Karpas-422 (cell line): Measurements from ENCODE around the gene PDE4A. TPM values are rescaled to one million over a fixed set of nuclear protein-coding genes. Genes with fewer than 3 reads are reported as not detected.

Source experiments
- DNase-seq: peaks from one replicate; pipeline ENCODE4 v3.0.0-alpha.2; 2015
- H2AFZ ChIP-seq: fragments of 200-600 bp; sonication (generic); 2 replicates; pipeline ENCODE4 v1.6.1; 2014; ENCODE audit warnings: antibody characterized with exemption, low read length, mixed read lengths
- H3K27ac ChIP-seq: fragments of 200-600 bp; sonication (generic); 2 replicates; pipeline ENCODE4 v1.5.1; 2014; ENCODE audit warnings: mild to moderate bottlenecking, low read length, moderate library complexity
- H3K27me3 ChIP-seq: fragments of 200-600 bp; sonication (generic); 2 replicates; pipeline ENCODE4 v1.6.1; 2014; ENCODE audit warnings: low read length, mixed read lengths
- H3K36me3 ChIP-seq: fragments of 200-600 bp; sonication (generic); 2 replicates; pipeline ENCODE4 v1.6.1; 2014; ENCODE audit warnings: low read length, mixed read lengths; ENCODE audit not compliant: insufficient read depth
- H3K4me1 ChIP-seq: fragments of 200-600 bp; sonication (generic); 2 replicates; pipeline ENCODE4 v1.6.1; 2014; ENCODE audit warnings: mild to moderate bottlenecking, low read length, mixed read lengths
- H3K4me2 ChIP-seq: fragments of 200-600 bp; sonication (generic); 2 replicates; pipeline ENCODE4 v1.6.1; 2014; ENCODE audit warnings: low read length, low read depth, mild to moderate bottlenecking; ENCODE audit not compliant: poor library complexity, severe bottlenecking
- H3K4me3 ChIP-seq: fragments of 200-600 bp; sonication (generic); 2 replicates; pipeline ENCODE4 v1.5.1; 2014; ENCODE audit warnings: mild to moderate bottlenecking, antibody characterized with exemption, low read length, mixed read lengths
- H3K79me2 ChIP-seq: fragments of 200-600 bp; sonication (generic); 2 replicates; pipeline ENCODE4 v1.6.1; 2014; ENCODE audit warnings: mild to moderate bottlenecking, low read length, mixed read lengths
- H3K9ac ChIP-seq: fragments of 200-600 bp; sonication (generic); 2 replicates; pipeline ENCODE4 v1.6.0; 2014; ENCODE audit warnings: low read length
- H3K9me2 ChIP-seq: fragments of 200-600 bp; sonication (generic), shearing (Covaris generic); replicated peaks from 2 replicates; pipeline ENCODE4 v1.6.0; 2014; ENCODE audit warnings: mild to moderate bottlenecking, low read length, moderate library complexity; ENCODE audit not compliant: insufficient read depth
- H3K9me3 ChIP-seq: fragments of 300-700, 200-600 bp; sonication (generic); 2 replicates; pipeline ENCODE4 v1.6.1; 2014; ENCODE audit warnings: low read length, mixed read lengths
- H4K20me1 ChIP-seq: fragments of 200-600 bp; sonication (generic); 2 replicates; pipeline ENCODE4 v1.6.1; 2014; ENCODE audit warnings: mild to moderate bottlenecking, antibody characterized with exemption, low read length, low read depth; ENCODE audit not compliant: insufficient read depth
- total RNA-seq: library from RNA; depleted of rRNA; stranded (reverse); fragments of >200 nt; shearing (Covaris generic); gene quantifications from 2 replicates; pipeline ENCODE4 v1.2.3, GENCODE V29; 2014; ENCODE audit warnings: low replicate concordance

The PDE4A gene
- total RNA-seq, 1 experiment from 2014 or later, result 2.9 TPM

DNA sequence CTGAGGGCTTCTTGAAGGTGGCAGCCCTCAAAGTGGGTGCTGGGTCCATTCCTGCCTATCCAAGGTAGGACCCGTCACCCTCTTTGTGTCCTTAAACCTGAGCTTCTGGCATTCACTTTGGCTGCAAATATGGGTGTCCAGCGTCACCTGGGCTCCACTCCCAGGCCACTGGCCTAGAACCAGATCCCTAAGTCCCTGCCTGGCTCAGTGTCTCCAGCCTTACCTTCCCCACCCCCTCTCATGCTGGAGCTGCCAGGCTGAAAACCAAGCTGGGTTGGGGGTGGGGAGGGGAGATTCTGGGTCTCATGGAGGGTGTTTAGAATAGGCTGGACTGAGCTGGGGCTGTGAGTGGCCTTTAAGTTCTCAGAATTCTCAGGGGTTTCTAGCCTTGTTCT is 12.4 kb downstream of the PDE4A start:
- Histone ChIP-seq H3K4me1 (peaks cover 18% of the 10 kb centered on the region), H3K9me2 (no peaks in the 10 kb centered on the region), H3K4me2 (peak overlapping the region; percentile 71), H3K27me3 (no peaks in the 10 kb centered on the region), H3K4me3 (peak overlapping the region; percentile 66; the same call in 1 of the 2 replicates), H2AFZ (no peak overlapping the region), H3K9ac (peak overlapping the region; percentile 53), H3K36me3 (no peaks in the 10 kb centered on the region), H3K27ac (no peak overlapping the region), H3K9me3 (no peaks in the 10 kb centered on the region), H3K79me2 (no peaks in the 10 kb centered on the region), H4K20me1 (0 out of 2 replicates have a peak, but pooled peaks cover 3% of the 10 kb centered on the region)
- DNase-seq, result no peak

DNA sequence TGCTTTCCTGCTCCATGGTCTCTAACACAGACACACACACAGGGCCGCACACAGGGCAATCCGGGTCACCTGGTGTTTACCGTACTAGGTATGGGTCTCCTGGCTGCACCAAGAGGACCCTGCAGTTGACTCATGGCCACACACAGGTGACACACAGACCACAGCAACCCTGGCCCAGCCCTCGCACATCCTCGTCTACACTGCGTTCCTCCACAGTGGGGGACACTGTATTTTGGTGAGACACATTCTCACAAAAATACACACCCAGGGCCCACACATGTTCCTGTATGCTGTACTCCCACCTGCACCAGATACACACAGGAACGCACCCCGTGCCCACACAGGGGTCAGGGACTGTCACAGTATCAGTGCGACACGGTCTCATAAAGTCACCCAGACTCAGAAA is 12.8 kb downstream of the PDE4A start:
- H3K4me3 ChIP-seq, result no peak overlapping the region
- DNase-seq, result no peak
- no peak overlapping the region for H2AFZ ChIP-seq
- H3K27me3 ChIP-seq, result no peaks in the 10 kb centered on the region
- no peaks in the 10 kb centered on the region for H3K9me3 ChIP-seq
- H3K36me3 ChIP-seq, result no peaks in the 10 kb centered on the region
- no peak overlapping the region for H3K27ac ChIP-seq
- H3K4me2 ChIP-seq, result no peak overlapping the region
- peaks cover 18% of the 10 kb centered on the region for H3K4me1 ChIP-seq
- H3K9me2 ChIP-seq, result no peaks in the 10 kb centered on the region
- 0 out of 2 replicates have a peak, but pooled peaks cover 3% of the 10 kb centered on the region for H4K20me1 ChIP-seq
- H3K79me2 ChIP-seq, result no peaks in the 10 kb centered on the region
- no peak overlapping the region for H3K9ac ChIP-seq

DNA sequence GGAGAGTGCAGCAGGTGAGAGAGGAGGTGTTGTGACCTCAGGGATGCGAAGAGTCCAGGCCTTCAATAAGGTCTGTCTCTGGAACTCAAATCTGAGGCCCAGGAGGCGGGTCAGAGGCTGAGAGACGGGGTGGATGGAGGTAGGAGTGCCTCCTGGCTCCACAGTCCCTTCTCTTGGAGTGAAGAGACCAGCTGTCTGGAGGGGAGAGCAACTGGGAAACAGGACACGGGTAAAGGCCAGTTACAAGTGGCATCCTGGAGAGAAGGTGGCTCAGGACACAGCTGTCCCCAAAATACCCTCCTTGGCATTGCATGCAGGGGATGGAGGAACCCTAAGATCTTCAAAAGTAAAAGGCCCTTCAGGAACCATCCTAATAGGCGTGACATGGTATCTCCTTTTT is 19.2 kb downstream of the PDE4A start:
- no peak overlapping the region for H3K4me3 ChIP-seq
- H3K27ac ChIP-seq, result no peak overlapping the region
- no peaks in the 10 kb centered on the region for H3K9me3 ChIP-seq
- no peaks in the 10 kb centered on the region for H3K4me1 ChIP-seq
- no peak overlapping the region for H2AFZ ChIP-seq
- H3K4me2 ChIP-seq, result no peak overlapping the region
- H3K79me2 ChIP-seq, result no peaks in the 10 kb centered on the region
- H3K9me2 ChIP-seq, result no peaks in the 10 kb centered on the region
- no peaks in the 10 kb centered on the region; the same call in 1 of the 2 replicates for H4K20me1 ChIP-seq
- no peak overlapping the region for H3K9ac ChIP-seq
- DNase-seq, result no peak
- no peaks in the 10 kb centered on the region for H3K36me3 ChIP-seq
- H3K27me3 ChIP-seq, result no peaks in the 10 kb centered on the region

DNA sequence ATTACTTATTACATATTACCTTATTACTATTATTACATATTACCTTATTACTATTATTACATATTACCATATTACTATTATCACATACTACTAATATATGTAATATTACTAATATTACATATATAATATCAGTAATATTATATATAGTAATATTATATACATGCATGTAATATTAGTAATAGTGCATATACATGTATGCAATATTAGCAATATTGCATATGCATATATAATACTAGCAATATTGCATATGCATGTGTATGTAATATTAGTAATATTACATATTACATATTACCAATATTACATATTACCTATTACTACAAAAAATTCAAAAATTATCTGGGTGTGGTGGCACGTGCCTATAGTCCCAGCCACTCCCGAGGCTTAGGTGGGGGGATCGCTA is 22.4 kb downstream of the PDE4A start:
- Histone ChIP-seq H3K79me2 (no peaks in the 10 kb centered on the region), H3K36me3 (no peaks in the 10 kb centered on the region), H3K9me2 (no peaks in the 10 kb centered on the region), H3K4me3 (no peak overlapping the region), H3K4me2 (no peak overlapping the region), H3K4me1 (no peaks in the 10 kb centered on the region), H3K9me3 (no peaks in the 10 kb centered on the region), H3K27me3 (no peaks in the 10 kb centered on the region), H3K9ac (no peak overlapping the region), H3K27ac (no peak overlapping the region), H4K20me1 (no peaks in the 10 kb centered on the region; the same call in 1 of the 2 replicates), H2AFZ (no peak overlapping the region)
- no peak for DNase-seq

DNA sequence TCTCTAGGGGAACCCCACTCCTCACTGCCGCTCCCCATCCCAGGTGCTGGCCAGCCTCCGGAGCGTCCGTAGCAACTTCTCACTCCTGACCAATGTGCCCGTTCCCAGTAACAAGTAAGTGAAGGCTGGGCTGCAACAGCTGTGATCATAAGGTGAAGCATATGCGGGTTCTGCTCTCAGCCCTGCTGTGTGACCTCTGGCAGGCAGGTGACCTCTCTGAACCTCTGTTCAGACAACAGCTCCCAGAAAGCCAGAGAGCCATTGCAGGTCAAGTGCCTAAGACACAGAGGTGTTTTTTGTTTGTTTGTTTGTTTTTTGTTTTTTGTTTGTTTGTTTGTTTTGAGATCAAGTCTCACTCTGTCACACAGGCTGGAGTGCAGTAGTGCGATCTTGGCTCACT is 28.7 kb downstream of the PDE4A start:
- Histone ChIP-seq H4K20me1 (no peaks in the 10 kb centered on the region), H2AFZ (no peak overlapping the region), H3K27me3 (no peaks in the 10 kb centered on the region), H3K36me3 (no peaks in the 10 kb centered on the region), H3K4me2 (no peak overlapping the region), H3K9ac (no peak overlapping the region), H3K9me3 (no peaks in the 10 kb centered on the region), H3K79me2 (no peaks in the 10 kb centered on the region), H3K4me1 (no peaks in the 10 kb centered on the region), H3K4me3 (no peak overlapping the region), H3K9me2 (no peaks in the 10 kb centered on the region), H3K27ac (no peak overlapping the region)
- no peak for DNase-seq

DNA sequence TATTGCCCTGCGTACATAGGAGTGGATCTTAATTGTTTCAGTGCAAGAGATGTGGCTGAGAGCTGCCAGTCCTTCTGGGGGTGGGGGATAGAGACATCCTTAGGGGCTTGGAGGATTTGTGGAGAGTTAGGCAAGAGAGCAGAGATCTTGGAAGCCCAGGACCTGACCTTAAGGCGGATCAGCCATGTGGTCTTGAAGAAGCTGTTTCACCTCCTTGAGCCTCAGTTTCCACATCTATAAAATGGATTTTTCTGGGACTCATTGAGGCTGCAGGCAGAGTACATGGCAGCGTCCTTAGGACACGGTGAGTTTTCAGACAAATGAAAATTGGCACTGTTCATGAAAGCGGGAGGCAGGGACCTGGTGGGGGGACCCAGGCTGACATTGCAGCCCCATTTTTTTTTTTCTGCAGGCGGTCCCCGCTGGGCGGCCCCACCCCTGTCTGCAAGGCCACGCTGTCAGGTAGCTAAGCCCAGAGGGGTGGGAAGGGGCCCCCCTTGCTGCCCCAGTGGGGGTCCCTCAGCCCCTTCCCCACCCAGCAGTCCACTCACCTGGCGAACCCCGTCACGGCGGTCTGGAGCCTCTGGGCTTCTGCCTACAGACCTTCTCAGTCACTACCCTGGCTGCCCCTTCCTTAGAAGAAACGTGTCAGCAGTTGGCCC is 30.0 kb downstream of the PDE4A start:
- Histone ChIP-seq H3K9me3 (no peaks in the 10 kb centered on the region), H2AFZ (no peak overlapping the region), H3K79me2 (no peaks in the 10 kb centered on the region), H3K4me3 (no peak overlapping the region), H3K27ac (no peak overlapping the region), H3K9ac (no peak overlapping the region), H3K36me3 (no peaks in the 10 kb centered on the region), H3K4me2 (no peak overlapping the region), H3K9me2 (no peaks in the 10 kb centered on the region), H3K4me1 (no peaks in the 10 kb centered on the region), H3K27me3 (no peaks in the 10 kb centered on the region), H4K20me1 (no peaks in the 10 kb centered on the region)
- DNase-seq, result no peak

DNA sequence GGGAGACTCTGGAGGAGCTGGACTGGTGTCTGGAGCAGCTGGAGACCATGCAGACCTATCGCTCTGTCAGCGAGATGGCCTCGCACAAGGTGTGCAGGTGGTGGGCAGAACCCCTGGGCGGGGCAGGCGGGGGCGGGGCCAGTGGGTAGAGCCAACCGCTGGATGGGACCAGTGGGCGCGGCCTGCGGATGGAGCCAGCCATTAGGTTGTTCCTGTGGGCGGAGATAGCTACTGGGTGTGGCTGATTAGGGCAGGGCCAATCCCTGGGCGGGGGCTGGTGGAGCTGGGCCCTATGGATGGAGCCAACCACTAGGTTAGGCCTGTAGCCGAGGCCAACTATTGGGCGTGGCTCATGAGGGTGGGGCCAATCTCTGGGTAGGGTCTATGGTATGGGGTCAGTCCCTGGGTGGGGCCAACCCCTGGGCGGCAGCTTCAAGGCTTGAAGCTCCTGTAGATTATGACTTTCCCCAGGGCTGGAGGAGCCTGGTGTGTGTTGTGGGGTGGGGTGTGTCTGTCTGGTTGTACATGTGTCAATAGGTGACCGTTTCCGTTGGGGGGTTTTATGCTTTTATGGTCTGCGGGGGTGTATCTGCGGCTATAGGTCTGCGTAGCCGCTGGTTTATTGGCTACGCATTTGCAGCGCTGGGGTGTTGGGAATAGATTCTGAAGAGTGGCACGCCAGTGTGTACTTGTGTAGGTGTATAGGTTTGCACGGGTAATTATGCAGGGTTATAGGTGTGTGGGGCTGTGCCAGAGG is 30.7 kb downstream of the PDE4A start:
- peak; percentile 94 for DNase-seq
- Histone ChIP-seq H3K36me3 (no peaks in the 10 kb centered on the region), H3K79me2 (no peaks in the 10 kb centered on the region), H3K27me3 (no peaks in the 10 kb centered on the region), H4K20me1 (no peaks in the 10 kb centered on the region), H3K4me1 (no peaks in the 10 kb centered on the region), H3K9me3 (no peaks in the 10 kb centered on the region), H3K4me3 (no peak overlapping the region), H3K27ac (no peak overlapping the region), H3K4me2 (no peak overlapping the region), H3K9me2 (no peaks in the 10 kb centered on the region), H3K9ac (no peak overlapping the region), H2AFZ (no peak overlapping the region)

DNA sequence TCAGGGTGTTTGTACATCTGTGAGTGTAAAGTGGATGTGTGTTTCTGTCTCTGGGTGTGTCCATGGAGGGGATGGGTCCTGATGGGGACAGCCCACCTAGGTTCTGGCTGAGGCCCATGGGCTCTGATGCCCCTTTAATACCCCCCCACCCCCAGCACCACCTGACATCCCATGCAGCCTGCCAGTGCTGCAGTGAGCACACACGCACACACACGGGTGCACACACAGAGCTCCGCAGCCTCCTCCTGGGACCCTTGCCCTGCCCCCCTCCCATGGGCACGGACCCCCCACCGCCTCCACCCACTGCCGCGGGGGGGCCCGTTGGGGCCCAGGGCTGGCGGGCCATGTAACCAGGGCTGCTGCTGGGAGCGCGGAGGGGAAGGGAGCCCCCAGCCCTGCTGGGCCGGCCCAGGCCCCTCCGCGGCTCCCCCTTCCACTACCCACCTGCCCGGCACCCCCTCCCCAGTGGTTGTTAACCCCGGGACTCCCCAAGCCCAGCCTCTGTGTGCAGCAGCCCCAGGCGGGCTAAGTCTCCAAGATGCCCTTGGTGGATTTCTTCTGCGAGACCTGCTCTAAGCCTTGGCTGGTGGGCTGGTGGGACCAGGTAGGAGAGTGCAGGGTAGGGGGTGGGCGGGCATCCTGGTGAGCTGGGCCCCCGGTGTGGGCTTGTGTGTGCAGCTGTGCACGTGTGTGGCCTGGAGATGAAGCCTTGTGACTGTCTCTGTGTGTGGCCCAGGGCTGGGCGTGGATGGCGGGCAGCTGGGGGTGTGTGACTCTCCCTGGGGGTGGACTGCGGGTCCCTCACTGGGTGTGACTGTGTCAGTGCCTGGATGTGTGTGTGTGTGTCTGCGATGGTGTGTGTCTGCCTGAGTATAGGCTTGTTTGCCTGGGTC is 32.6 kb downstream of the PDE4A start:
- no peak overlapping the region for H3K4me3 ChIP-seq
- no peaks in the 10 kb centered on the region for H3K79me2 ChIP-seq
- H4K20me1 ChIP-seq, result no peaks in the 10 kb centered on the region
- H3K9me2 ChIP-seq, result no peaks in the 10 kb centered on the region
- no peaks in the 10 kb centered on the region for H3K4me1 ChIP-seq
- no peak overlapping the region for H2AFZ ChIP-seq
- H3K9me3 ChIP-seq, result no peaks in the 10 kb centered on the region
- no peak overlapping the region for H3K4me2 ChIP-seq
- DNase-seq, result no peak
- no peaks in the 10 kb centered on the region for H3K36me3 ChIP-seq
- H3K27ac ChIP-seq, result no peak overlapping the region
- no peaks in the 10 kb centered on the region for H3K27me3 ChIP-seq
- no peak overlapping the region for H3K9ac ChIP-seq
